ENCODE data around the gene LPIN3.

GRCh38 chr20:41352666-41353065 is 12.0 kb downstream of the LPIN3 start:
- TF ChIP-seq CTCF (conservative IDR thresholded peaks at IDR 0.05), result no peak
- no peak for TF ChIP-seq ZFX (IDR thresholded peaks at IDR 0.05)
